Ishikawa (cell line): ENCODE results near the gene ALX4.

Experiments used
- CEBPB ChIP-seq: IDR thresholded peaks from 2 replicates; pipeline ENCODE4 v1.6.1; 2012
- CREB1 ChIP-seq: IDR thresholded peaks from 2 replicates; pipeline ENCODE4 v1.6.1; 2012; ENCODE audit warnings: low read depth
- EGR1 ChIP-seq: IDR thresholded peaks from 2 replicates; pipeline ENCODE4 v1.6.1; 2012
- EP300 ChIP-seq: IDR thresholded peaks from 2 replicates; pipeline ENCODE4 v1.6.1; 2012; ENCODE audit warnings: borderline replicate concordance
- FOXM1 ChIP-seq: IDR thresholded peaks from 2 replicates; pipeline ENCODE4 v1.6.1; 2012; ENCODE audit warnings: low read depth, borderline replicate concordance
- MAX ChIP-seq: IDR thresholded peaks from 2 replicates; pipeline ENCODE4 v1.6.1; 2012
- NFIC ChIP-seq: IDR thresholded peaks from 2 replicates; pipeline ENCODE4 v1.6.1; 2012
- RAD21 ChIP-seq: IDR thresholded peaks from 2 replicates; pipeline ENCODE4 v1.6.1; 2012; ENCODE audit warnings: low read depth
- REST ChIP-seq: IDR thresholded peaks from 2 replicates; pipeline ENCODE4 v1.6.1; 2012; ENCODE audit warnings: low read depth, mild to moderate bottlenecking
- TAF1 ChIP-seq: IDR thresholded peaks from 2 replicates; pipeline ENCODE4 v1.6.1; 2012; ENCODE audit warnings: low read depth, mild to moderate bottlenecking
- TCF12 ChIP-seq: IDR thresholded peaks from 2 replicates; pipeline ENCODE4 v1.6.1; 2012; ENCODE audit warnings: low read depth
- TEAD4 ChIP-seq: IDR thresholded peaks from 2 replicates; pipeline ENCODE4 v1.6.1; 2012
- USF1 ChIP-seq: IDR thresholded peaks from 2 replicates; pipeline ENCODE4 v1.6.1; 2012
- YY1 ChIP-seq: IDR thresholded peaks from 2 replicates; pipeline ENCODE4 v1.6.1; 2012; ENCODE audit warnings: low read depth
- ZBTB7A ChIP-seq: IDR thresholded peaks from 2 replicates; pipeline ENCODE4 v1.6.1; 2012; ENCODE audit warnings: low read depth

The ALX4 gene

GRCh38 chr11:44281151-44281550 is 28.8 kb downstream of the ALX4 start:
- TF ChIP-seq YY1 (no peak), CREB1 (no peak), TAF1 (no peak), REST (no peak), NFIC (no peak), TEAD4 (no peak), FOXM1 (no peak), ZBTB7A (no peak), RAD21 (no peak), EGR1 (no peak), EP300 (no peak), USF1 (no peak)

GRCh38 chr11:44280257-44280656 is 29.7 kb downstream of the ALX4 start:
- TF ChIP-seq ZBTB7A (no peak), FOXM1 (no peak), REST (no peak), TCF12 (no peak), EGR1 (no peak), USF1 (no peak), TEAD4 (no peak), YY1 (no peak), TAF1 (no peak), RAD21 (no peak), NFIC (no peak), MAX (no peak), CREB1 (no peak), EP300 (no peak), CEBPB (no peak)

- TF ChIP-seq EGR1: no peak
- no peak for TF ChIP-seq USF1
- TF ChIP-seq NFIC: no peak
- no peak for TF ChIP-seq EP300
- no peak for TF ChIP-seq CEBPB
- no peak for TF ChIP-seq MAX
- no peak for TF ChIP-seq REST
Observed at GRCh38 chr11:44279483-44279882, 30.5 kb downstream of the ALX4 start.

GRCh38 chr11:44277196-44278090 is 32.5 kb downstream of the ALX4 start:
- TF ChIP-seq ZBTB7A: no peak
- no peak for TF ChIP-seq MAX
- TF ChIP-seq CREB1: no peak
- no peak for TF ChIP-seq EP300
- no peak for TF ChIP-seq TCF12
- no peak for TF ChIP-seq USF1
- no peak for TF ChIP-seq RAD21
- no peak for TF ChIP-seq EGR1
